Glutamatergic neuron (in vitro differentiated cells): ENCODE measurements around the gene ARID3A. TPM values are rescaled to one million over a fixed set of nuclear protein-coding genes. Genes with fewer than 3 reads are reported as not detected.
A peak's percentile ranks its signal among the peaks of the same experiment; 100 is the strongest.

ENCODE experiments used
- DNase-seq: peaks from one replicate; pipeline ENCODE4 v3.0.0; 2022
- H3K27ac Mint-ChIP-seq: one replicate; pipeline ENCODE4 v1.8.0; 2020; ENCODE audit warnings: mild to moderate bottlenecking, mixed read lengths, inconsistent platforms; ENCODE audit not compliant: unreplicated experiment
- H3K27me3 Mint-ChIP-seq: one replicate; pipeline ENCODE4 v1.8.0; 2020; ENCODE audit warnings: mild to moderate bottlenecking, moderate library complexity, mixed read lengths, inconsistent platforms; ENCODE audit not compliant: unreplicated experiment
- H3K36me3 Mint-ChIP-seq: one replicate; pipeline ENCODE4 v1.8.0; 2020; ENCODE audit warnings: mild to moderate bottlenecking, mixed read lengths, inconsistent platforms; ENCODE audit not compliant: unreplicated experiment
- H3K4me1 Mint-ChIP-seq: one replicate; pipeline ENCODE4 v1.8.0; 2020; ENCODE audit warnings: mild to moderate bottlenecking, low read depth, mixed read lengths, inconsistent platforms; ENCODE audit not compliant: unreplicated experiment
- H3K4me3 Mint-ChIP-seq: one replicate; pipeline ENCODE4 v1.8.0; 2020; ENCODE audit warnings: mild to moderate bottlenecking, mixed read lengths, inconsistent platforms; ENCODE audit not compliant: unreplicated experiment
- H3K9me3 Mint-ChIP-seq: one replicate; pipeline ENCODE4 v1.8.0; 2020; ENCODE audit warnings: mild to moderate bottlenecking, moderate library complexity, mixed read lengths, inconsistent platforms; ENCODE audit not compliant: unreplicated experiment
- total RNA-seq: library from RNA; stranded (reverse); fragmentation: NEBNext Ultra II Directional; extraction: Animal tissue kit (Norgen Biotek cat#: 25700); gene quantifications from one replicate; pipeline ENCODE4 v1.2.1, GENCODE V29; 2021; ENCODE audit not compliant: unreplicated experiment
- TF ChIP-seq, protein P1 (sequence below): fragments of 200-600 bp; sonication (generic); IDR thresholded peaks from one replicate; pipeline ENCODE4 v1.5.0; 2021; ENCODE audit not compliant: partially characterized antibody, unreplicated experiment

The ARID3A gene
- total RNA-seq, 1 donor from 2014 or later: 148 TPM

DNA sequence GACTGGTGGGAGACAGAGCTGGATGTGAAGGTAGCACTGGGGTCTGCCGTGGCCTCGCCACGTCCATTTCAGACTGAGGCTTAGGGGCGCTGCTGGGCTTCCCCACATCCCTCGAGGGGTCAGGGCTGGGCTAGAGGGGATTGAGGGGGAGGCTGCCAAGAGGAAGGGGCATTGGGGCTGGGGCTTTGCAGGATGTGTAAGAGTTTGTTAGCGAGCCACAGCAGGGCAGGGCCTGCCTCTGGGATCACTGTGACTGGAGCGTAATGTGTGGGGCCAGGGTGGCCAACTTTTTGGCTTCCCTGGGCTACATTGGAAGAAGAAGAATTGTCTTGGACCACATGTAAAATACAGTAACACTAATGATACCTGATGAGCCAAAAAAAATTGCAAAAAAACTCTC lies 14.1 kb downstream of the ARID3A start:
- Mint-ChIP-seq H3K36me3 (peaks cover 10% of the 10 kb centered on the region), H3K9me3 (peaks cover 9% of the 10 kb centered on the region), H3K4me3 (peak overlapping the region; percentile 64), H3K27me3 (peaks cover 14% of the 10 kb centered on the region), H3K4me1 (peaks cover 16% of the 10 kb centered on the region), H3K27ac (peak overlapping the region; percentile 94)
- TF ChIP-seq, protein P1, sequence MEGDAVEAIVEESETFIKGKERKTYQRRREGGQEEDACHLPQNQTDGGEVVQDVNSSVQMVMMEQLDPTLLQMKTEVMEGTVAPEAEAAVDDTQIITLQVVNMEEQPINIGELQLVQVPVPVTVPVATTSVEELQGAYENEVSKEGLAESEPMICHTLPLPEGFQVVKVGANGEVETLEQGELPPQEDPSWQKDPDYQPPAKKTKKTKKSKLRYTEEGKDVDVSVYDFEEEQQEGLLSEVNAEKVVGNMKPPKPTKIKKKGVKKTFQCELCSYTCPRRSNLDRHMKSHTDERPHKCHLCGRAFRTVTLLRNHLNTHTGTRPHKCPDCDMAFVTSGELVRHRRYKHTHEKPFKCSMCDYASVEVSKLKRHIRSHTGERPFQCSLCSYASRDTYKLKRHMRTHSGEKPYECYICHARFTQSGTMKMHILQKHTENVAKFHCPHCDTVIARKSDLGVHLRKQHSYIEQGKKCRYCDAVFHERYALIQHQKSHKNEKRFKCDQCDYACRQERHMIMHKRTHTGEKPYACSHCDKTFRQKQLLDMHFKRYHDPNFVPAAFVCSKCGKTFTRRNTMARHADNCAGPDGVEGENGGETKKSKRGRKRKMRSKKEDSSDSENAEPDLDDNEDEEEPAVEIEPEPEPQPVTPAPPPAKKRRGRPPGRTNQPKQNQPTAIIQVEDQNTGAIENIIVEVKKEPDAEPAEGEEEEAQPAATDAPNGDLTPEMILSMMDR: no peak
- no peak for DNase-seq

- Mint-ChIP-seq H3K4me3 (no peak overlapping the region), H3K4me1 (peaks cover 14% of the 10 kb centered on the region), H3K27me3 (peaks cover 10% of the 10 kb centered on the region), H3K27ac (peak overlapping the region; percentile 94), H3K36me3 (peaks cover 10% of the 10 kb centered on the region), H3K9me3 (peaks cover 9% of the 10 kb centered on the region)
- TF ChIP-seq, protein P1: no peak
- DNase-seq: no peak
Measured at GRCh38 chr19:940591-941291, 14.9 kb downstream of the ARID3A start.

- Mint-ChIP-seq H3K27me3 (peaks cover 10% of the 10 kb centered on the region), H3K4me3 (peak overlapping the region; percentile 55), H3K4me1 (peaks cover 14% of the 10 kb centered on the region), H3K27ac (peak overlapping the region; percentile 76), H3K36me3 (peaks cover 10% of the 10 kb centered on the region), H3K9me3 (peaks cover 9% of the 10 kb centered on the region)
- DNase-seq: no peak
- TF ChIP-seq, protein P1: no peak
Measured at GRCh38 chr19:941292-942132, 15.7 kb downstream of the ARID3A start.

DNA sequence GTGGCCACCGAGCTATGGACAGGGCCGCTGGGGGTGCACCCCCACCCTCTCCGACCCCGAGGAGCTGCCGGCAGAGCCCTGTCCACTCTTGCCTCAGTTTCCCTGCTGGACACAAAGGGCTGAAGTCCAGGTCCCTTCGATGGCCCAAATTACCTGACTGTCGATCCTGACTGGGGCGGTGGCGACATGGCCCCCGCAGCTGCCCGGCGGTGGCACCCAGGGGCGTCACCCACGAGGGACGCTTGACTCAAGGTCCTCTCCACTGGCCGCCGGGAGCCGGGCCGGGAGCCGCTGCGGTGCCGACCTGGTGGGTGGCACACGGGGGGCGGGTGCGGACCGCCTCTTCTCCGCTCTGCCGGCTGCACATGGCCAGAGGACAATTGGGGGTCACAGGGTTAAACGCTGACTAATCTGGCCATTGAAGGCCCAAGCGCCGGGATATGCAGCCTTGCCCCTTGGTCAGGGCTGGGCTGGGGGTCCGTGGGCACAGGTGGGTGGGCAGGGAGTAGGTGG lies 16.4 kb downstream of the ARID3A start:
- no peak for DNase-seq
- Mint-ChIP-seq H3K4me3 (no peak overlapping the region), H3K27ac (no peak overlapping the region), H3K4me1 (peaks cover 13% of the 10 kb centered on the region), H3K9me3 (peaks cover 9% of the 10 kb centered on the region), H3K27me3 (peaks cover 11% of the 10 kb centered on the region), H3K36me3 (peaks cover 9% of the 10 kb centered on the region)
- TF ChIP-seq, protein P1: no peak
